Right lobe of liver (tissue), 6 donors: ENCODE results near the gene MMP21. TPM values are rescaled to one million over a fixed set of nuclear protein-coding genes. Genes with fewer than 3 reads are reported as not detected.

Experiments used
- ATAC-seq, 4 donors: fragments of 200-7000 bp; cut with Tn5 transposase; one replicate each; pipeline ENCODE4 v1.9.1; 2020; ENCODE audit warnings: mild to moderate bottlenecking in 4 of 4, moderate library complexity in 4 of 4
- DNase-seq, 3 donors: peaks; one replicate each; pipeline ENCODE4 v3.0.0-alpha.2; 2020
- H3K27ac ChIP-seq, 3 donors: fragments of 200-600 bp; one replicate each; pipeline ENCODE4 v1.8.0; 2022
- H3K27me3 ChIP-seq, 2 donors: fragments of 200-600 bp; one replicate each; pipeline ENCODE4 v1.8.0; 2022
- H3K36me3 ChIP-seq, 4 donors: fragments of 200-600 bp; sonication (generic) in 1 of 4; one replicate each; pipeline versions ENCODE4 v1.5.1 to v1.8.0; 2017 to 2022; ENCODE audit warnings: control low read depth in 1 of 4
- H3K4me1 ChIP-seq, 4 donors: fragments of 200-600 bp; sonication (generic) in 1 of 4; one replicate each; pipeline versions ENCODE4 v1.5.1 to v1.8.0; 2017 to 2022; ENCODE audit warnings: control low read depth in 1 of 4
- H3K4me3 ChIP-seq, 3 donors: fragments of 200-600 bp; one replicate each; pipeline ENCODE4 v1.8.0; 2022
- H3K9me3 ChIP-seq, 4 donors: fragments of 200-600 bp; sonication (generic) in 1 of 4; one replicate each; pipeline versions ENCODE4 v1.5.1 to v1.8.0; 2017 to 2022; ENCODE audit warnings: control low read depth in 1 of 4
- POLR2A ChIP-seq: fragments of 450-650 bp; IDR thresholded peaks from one replicate; pipeline ENCODE4 v1.6.1; 2017; ENCODE audit warnings: antibody characterized with exemption, mild to moderate bottlenecking
- WGBS: methylation state at CpG from one replicate; pipeline ENCODE4 v1.1.6; 2018; ENCODE audit warnings: low coverage, low lambda C conversion rate; ENCODE audit not compliant: insufficient coverage; ENCODE audit errors: missing lambda C conversion rate; 5-methylcytosine and 5-hydroxymethylcytosine counted together
- intact Hi-C, 2 donors: fragments of 100-400 bp; cut with DNase I; formaldehyde crosslinking; loops; one replicate each; pipeline versions ENCODE4 v1.11.2 to v1.14.1; 2022
- total RNA-seq, 6 experiments: library from RNA; depleted of rRNA in 2 of 6; stranded (reverse); fragments of >200 nt in 2 of 6; fragmentation: NEBNext Ultra II Directional in 3 of 6; extraction: Animal tissue kit (Norgen Biotek cat#: 25700) in 3 of 6; gene quantifications; one replicate each; pipeline versions ENCODE4 v1.1.0 to v1.2.4, GENCODE V29; 2016 to 2023
- TF ChIP-seq, protein P1 (sequence below), 4 donors: fragments of 200-600 bp in 3 of 4; fragments of 450-650 bp in 1 of 4; IDR thresholded peaks; one replicate each; pipeline versions ENCODE4 v1.5.1 to v1.8.0; 2016 to 2022; ENCODE audit warnings: antibody characterized with exemption in 4 of 4, mild to moderate bottlenecking in 2 of 4
- donor health status: DM: no; HTN: yes; CAD: no.
- donor health status: DM: no; HTN: no; CAD: no.
- donor health status: DM: no; HTN: no; CAD: no.
- donor health status: DM: no; HTN: yes; CAD: no.
- donor health status: DM: no; HTN: yes; CAD: no.

The MMP21 gene
- total RNA-seq, 6 experiments from 2014 or later, result 0.10 to 0.25 (median 0.14) TPM; not detected in 1

DNA sequence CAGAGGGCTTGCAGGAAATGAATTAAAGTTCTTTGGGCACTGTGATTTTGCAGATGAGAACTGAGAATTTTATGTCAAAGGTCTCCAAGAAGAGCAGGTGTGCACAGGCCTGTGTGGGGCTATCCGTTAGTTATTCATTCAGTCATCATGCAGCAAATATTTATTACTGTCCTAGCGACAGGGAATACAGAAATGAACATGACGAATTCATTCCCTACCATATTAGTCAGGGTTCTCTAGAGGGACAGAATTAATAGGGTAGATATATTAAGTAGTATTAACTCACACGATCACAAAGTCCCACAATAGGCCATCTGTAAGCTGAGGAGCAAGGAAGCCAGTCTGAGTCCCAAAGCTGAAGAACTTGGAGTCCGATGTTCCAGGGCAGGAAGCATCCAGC, 2.9 kb upstream of the MMP21 start:
- H3K27ac ChIP-seq, result no peak overlapping the region
- TF ChIP-seq, protein P1, sequence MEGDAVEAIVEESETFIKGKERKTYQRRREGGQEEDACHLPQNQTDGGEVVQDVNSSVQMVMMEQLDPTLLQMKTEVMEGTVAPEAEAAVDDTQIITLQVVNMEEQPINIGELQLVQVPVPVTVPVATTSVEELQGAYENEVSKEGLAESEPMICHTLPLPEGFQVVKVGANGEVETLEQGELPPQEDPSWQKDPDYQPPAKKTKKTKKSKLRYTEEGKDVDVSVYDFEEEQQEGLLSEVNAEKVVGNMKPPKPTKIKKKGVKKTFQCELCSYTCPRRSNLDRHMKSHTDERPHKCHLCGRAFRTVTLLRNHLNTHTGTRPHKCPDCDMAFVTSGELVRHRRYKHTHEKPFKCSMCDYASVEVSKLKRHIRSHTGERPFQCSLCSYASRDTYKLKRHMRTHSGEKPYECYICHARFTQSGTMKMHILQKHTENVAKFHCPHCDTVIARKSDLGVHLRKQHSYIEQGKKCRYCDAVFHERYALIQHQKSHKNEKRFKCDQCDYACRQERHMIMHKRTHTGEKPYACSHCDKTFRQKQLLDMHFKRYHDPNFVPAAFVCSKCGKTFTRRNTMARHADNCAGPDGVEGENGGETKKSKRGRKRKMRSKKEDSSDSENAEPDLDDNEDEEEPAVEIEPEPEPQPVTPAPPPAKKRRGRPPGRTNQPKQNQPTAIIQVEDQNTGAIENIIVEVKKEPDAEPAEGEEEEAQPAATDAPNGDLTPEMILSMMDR (IDR thresholded peaks at IDR 0.05), result no peak
- TF ChIP-seq POLR2A, result no peak
- intact Hi-C loops, result no loop called here
- H3K9me3 ChIP-seq, result no peaks in the 10 kb centered on the region
- H3K4me1 ChIP-seq, result peaks cover 0 to 7% (median 0%) of the 10 kb centered on the region in 4 donors
- H3K27me3 ChIP-seq, result no peaks in the 10 kb centered on the region
- DNase-seq (no peak), ATAC-seq (no peak)
- no peaks in the 10 kb centered on the region for H3K36me3 ChIP-seq
- H3K4me3 ChIP-seq, result no peak overlapping the region
- WGBS, result 69% methylated on average over 5 of the region's 5 CpGs

DNA sequence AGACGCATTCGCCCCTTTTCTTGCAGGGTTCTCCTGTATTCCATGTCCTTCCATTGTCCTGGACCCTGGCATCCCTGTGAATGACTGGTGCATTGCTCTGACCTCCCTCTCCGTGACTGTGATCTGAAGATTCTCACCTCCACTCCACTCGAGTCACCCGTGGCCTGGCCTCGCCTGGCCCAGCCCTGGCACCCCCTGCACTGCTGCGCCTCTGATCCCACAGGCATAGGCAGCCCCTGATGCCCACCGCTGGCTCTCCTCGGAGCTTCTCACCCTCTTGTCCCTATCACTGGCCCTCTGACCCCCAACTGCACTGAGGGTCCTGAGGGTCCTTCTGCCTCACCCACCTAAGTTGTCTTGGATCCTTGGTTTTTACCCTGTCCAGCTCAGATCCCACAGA, 2.2 kb upstream of the MMP21 start:
- intact Hi-C loops, result no loop called here
- Histone ChIP-seq H3K4me3 (no peak overlapping the region), H3K9me3 (no peaks in the 10 kb centered on the region), H3K36me3 (no peaks in the 10 kb centered on the region), H3K4me1 (peaks cover 0 to 7% (median 0%) of the 10 kb centered on the region in 4 donors), H3K27me3 (no peaks in the 10 kb centered on the region), H3K27ac (no peak overlapping the region)
- DNase-seq (no peak), ATAC-seq (no peak)
- 84% methylated on average over 3 of the region's 9 CpGs for WGBS
- TF ChIP-seq POLR2A, result no peak
- TF ChIP-seq, protein P1 (IDR thresholded peaks at IDR 0.05), result no peak

DNA sequence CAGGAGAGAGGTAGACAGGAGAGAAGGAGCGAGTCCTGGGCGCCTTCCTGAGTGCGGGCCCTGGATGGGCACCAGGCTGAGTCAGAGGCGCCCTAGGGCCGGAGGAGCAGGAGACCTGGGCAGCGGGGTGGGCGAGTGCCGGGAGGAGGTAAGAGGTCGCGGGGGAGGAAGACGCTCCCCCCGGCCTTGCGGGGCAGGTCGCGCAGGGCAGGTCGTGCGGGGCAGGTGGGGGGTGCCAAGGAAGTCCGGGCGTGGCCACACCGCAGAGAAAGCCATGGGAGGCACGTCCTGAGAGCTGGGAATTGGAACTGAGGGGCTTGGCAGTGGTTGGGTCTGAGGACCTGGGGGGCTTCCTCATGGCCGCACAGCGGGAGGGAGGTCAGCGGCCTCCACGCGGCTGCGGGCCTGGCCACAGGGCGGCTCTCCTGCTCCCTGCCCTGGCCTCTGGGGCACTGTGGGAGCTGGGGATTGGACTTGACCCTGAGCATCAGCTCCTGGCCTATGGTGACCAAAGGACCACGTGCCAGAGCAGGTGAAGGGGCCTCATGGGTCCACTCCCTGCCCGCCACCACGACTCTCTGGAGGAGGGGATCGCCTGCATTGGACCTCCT, 935 bp downstream of the MMP21 start:
- Histone ChIP-seq H3K36me3 (no peaks in the 10 kb centered on the region), H3K27me3 (no peaks in the 10 kb centered on the region), H3K4me3 (no peak overlapping the region), H3K4me1 (peaks cover 0 to 5% (median 0%) of the 10 kb centered on the region in 4 donors), H3K27ac (no peak overlapping the region), H3K9me3 (no peaks in the 10 kb centered on the region)
- intact Hi-C loops, result no loop called here
- DNase-seq, result no peak
- no peak for TF ChIP-seq POLR2A
- TF ChIP-seq, protein P1 (IDR thresholded peaks at IDR 0.05), result no peak
- 79% methylated on average over 12 of the region's 32 CpGs for WGBS
- ATAC-seq, result peak in 1 of 4 donors; percentile 7

DNA sequence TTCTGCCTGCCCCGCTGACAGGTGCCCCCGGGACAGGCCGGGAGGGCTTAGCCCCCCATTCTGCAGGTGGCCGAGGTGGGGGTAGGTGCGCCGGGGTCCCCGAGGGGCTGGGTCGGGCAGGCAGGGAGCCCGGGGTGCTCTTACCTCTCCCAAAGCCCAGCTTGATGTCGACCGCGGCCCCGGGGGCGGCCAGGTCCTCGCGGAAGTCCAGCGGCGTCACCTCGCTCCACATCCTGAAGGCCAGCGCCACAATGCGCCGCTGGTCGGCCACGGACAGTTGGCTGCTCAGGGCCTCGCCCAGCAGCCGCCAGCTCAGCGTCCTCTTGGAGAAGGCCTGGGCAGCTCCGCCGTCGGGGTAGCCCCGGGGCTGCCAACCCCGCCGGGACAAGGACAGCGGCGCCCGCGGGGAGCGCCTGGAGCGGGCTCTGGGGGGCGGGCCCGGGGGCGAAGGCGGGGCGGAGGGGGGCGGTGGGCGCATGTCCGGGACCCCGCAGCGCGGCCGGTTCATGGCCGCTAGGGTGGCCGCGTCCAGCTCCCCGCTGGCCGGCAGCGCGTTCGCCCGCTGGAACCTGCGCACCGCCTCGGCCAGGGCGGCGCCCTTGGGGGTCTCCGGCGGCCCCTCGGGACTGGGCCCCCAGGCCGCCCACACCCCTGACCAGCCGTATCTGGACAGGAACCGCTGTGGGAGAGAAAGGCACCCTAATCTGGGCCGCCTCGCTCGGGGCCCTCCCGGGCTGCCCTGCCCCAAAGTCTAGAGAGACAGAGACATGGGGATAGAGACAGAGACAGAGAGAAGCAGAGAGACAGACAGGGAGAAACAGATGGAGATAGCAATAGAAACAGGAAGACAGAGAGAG, 1.7 kb downstream of the MMP21 start:
- WGBS, result 72% methylated on average over 7 of the region's 75 CpGs
- TF ChIP-seq, protein P1 (IDR thresholded peaks at IDR 0.05), result no peak
- TF ChIP-seq POLR2A, result no peak
- H3K27ac ChIP-seq, result no peak overlapping the region
- H3K36me3 ChIP-seq, result no peaks in the 10 kb centered on the region
- ATAC-seq (peak in 2 of 4 donors; percentile 20 to 22), DNase-seq (no peak)
- no peaks in the 10 kb centered on the region for H3K27me3 ChIP-seq
- H3K9me3 ChIP-seq, result no peaks in the 10 kb centered on the region
- intact Hi-C loops, result no loop called here
- peak overlapping the region in 1 of 3 donors; percentile 16 for H3K4me3 ChIP-seq
- no peaks in the 10 kb centered on the region for H3K4me1 ChIP-seq
